Gastroesophageal sphincter (tissue), 3 donors: ENCODE results near the gene LRRC28.

ENCODE experiments used
- CTCF ChIP-seq, 4 experiments: fragments of 200-600 bp in 2 of 4; fragments of 450-650 bp in 2 of 4; sonication (generic) in 1 of 4; IDR thresholded peaks; one replicate each; pipeline ENCODE4 v1.5.1; 2017 to 2019; ENCODE audit warnings: antibody characterized with exemption in 4 of 4, mild to moderate bottlenecking in 2 of 4, moderate library complexity in 2 of 4
- POLR2AphosphoS5 ChIP-seq: sonication (generic); formaldehyde crosslinking; IDR thresholded peaks from one replicate; pipeline ENCODE4 v1.6.1; 2017; ENCODE audit warnings: antibody characterized with exemption

- TF ChIP-seq CTCF (IDR thresholded peaks at IDR 0.05), result no peak
- no peak for TF ChIP-seq POLR2AphosphoS5
These were observed 99.1 kb downstream of the LRRC28 start for GRCh38 chr15:99350408-99350807.
